Common myeloid progenitor, CD34-positive (primary cell): Measurements from ENCODE around the gene SPDYA. TPM values are rescaled to one million over a fixed set of nuclear protein-coding genes. Genes with fewer than 3 reads are reported as not detected.
A peak's percentile ranks its signal among the peaks of the same experiment; 100 is the strongest.

Source experiments
- CTCF ChIA-PET: fragments of 350-600 bp; sonication (Branson Sonifier 250); formaldehyde crosslinking; loops from one replicate; lab custom pipeline; 2021; ENCODE audit warnings: antibody characterized with exemption; lab: Charles Lee
- POLR2A ChIA-PET: fragments of 350-600 bp; sonication (Branson Sonifier 250); formaldehyde crosslinking; loops from one replicate; lab custom pipeline; 2021; ENCODE audit warnings: antibody characterized with exemption; lab: Charles Lee
- DNase-seq, 3 donors: peaks; one replicate each; pipeline versions ENCODE4 v3.0.0 to v3.0.0-alpha.2; 2013
- H3K27ac ChIP-seq, 2 experiments: 1 replicate in 1 of 2; 2 replicates in 1 of 2; pipeline ENCODE4 v1.7.0; 2013; ENCODE audit warnings: inconsistent platforms in 2 of 2, low read length in 2 of 2, mild to moderate bottlenecking in 2 of 2, low read depth in 1 of 2, moderate library complexity in 1 of 2; ENCODE audit not compliant: severe bottlenecking in 2 of 2, insufficient read depth in 1 of 2, poor library complexity in 1 of 2
- H3K27me3 ChIP-seq, 5 experiments: replicated peaks in 2 of 5; 1 replicate in 3 of 5; 2 replicates in 2 of 5; pipeline versions ENCODE4 v1.6.1 to v1.7.0; 2013; ENCODE audit warnings: low read length in 4 of 5, mild to moderate bottlenecking in 2 of 5, moderate library complexity in 2 of 5, inconsistent platforms in 1 of 5; ENCODE audit not compliant: insufficient read depth in 5 of 5, control insufficient read depth in 4 of 5
- H3K36me3 ChIP-seq, 4 experiments: 1 replicate in 2 of 4; 2 replicates in 2 of 4; pipeline versions ENCODE4 v1.6.1 to v1.7.0; 2013; ENCODE audit warnings: low read length in 3 of 4, control low read depth in 1 of 4, mild to moderate bottlenecking in 1 of 4; ENCODE audit not compliant: control insufficient read depth in 4 of 4, insufficient read depth in 4 of 4
- H3K4me1 ChIP-seq, 4 experiments: 1 replicate in 3 of 4; 2 replicates in 1 of 4; pipeline versions ENCODE4 v1.6.1 to v1.7.1; 2013; ENCODE audit warnings: low read length in 3 of 4, mild to moderate bottlenecking in 3 of 4, control low read depth in 1 of 4, inconsistent platforms in 1 of 4, moderate library complexity in 1 of 4; ENCODE audit not compliant: control insufficient read depth in 4 of 4, insufficient read depth in 4 of 4; ENCODE audit errors: control extremely low read depth in 1 of 4
- H3K4me3 ChIP-seq, 7 experiments: 1 replicate in 4 of 7; 2 replicates in 3 of 7; pipeline versions ENCODE4 v1.5.1 to v1.7.0; 2013; ENCODE audit warnings: mild to moderate bottlenecking in 7 of 7, low read length in 6 of 7, moderate library complexity in 6 of 7, inconsistent platforms in 2 of 7, low read depth in 2 of 7, control low read depth in 1 of 7; ENCODE audit not compliant: insufficient read depth in 4 of 7, control insufficient read depth in 1 of 7; ENCODE audit errors: extremely low read depth in 1 of 7
- H3K9me3 ChIP-seq, 5 experiments: 1 replicate in 4 of 5; 2 replicates in 1 of 5; pipeline versions ENCODE4 v1.6.1 to v1.7.1; 2013; ENCODE audit warnings: low read length in 4 of 5, mild to moderate bottlenecking in 2 of 5, inconsistent platforms in 1 of 5, low read depth in 1 of 5, moderate library complexity in 1 of 5; ENCODE audit not compliant: control insufficient read depth in 4 of 5, insufficient read depth in 2 of 5; ENCODE audit errors: control extremely low read depth in 1 of 5
- WGBS: methylation state at CpG from one replicate; pipeline ENCODE4 v1.1.5; 2013; ENCODE audit not compliant: insufficient coverage; 5-methylcytosine and 5-hydroxymethylcytosine counted together
- polyA plus RNA-seq: library from polyadenylated mRNA; unstranded; fragments of 120-200 nt; gene quantifications from one replicate; pipeline ENCODE4 v1.2.1, GENCODE V29; 2013

SPDYA gene
- 1.7 TPM for polyA plus RNA-seq

DNA sequence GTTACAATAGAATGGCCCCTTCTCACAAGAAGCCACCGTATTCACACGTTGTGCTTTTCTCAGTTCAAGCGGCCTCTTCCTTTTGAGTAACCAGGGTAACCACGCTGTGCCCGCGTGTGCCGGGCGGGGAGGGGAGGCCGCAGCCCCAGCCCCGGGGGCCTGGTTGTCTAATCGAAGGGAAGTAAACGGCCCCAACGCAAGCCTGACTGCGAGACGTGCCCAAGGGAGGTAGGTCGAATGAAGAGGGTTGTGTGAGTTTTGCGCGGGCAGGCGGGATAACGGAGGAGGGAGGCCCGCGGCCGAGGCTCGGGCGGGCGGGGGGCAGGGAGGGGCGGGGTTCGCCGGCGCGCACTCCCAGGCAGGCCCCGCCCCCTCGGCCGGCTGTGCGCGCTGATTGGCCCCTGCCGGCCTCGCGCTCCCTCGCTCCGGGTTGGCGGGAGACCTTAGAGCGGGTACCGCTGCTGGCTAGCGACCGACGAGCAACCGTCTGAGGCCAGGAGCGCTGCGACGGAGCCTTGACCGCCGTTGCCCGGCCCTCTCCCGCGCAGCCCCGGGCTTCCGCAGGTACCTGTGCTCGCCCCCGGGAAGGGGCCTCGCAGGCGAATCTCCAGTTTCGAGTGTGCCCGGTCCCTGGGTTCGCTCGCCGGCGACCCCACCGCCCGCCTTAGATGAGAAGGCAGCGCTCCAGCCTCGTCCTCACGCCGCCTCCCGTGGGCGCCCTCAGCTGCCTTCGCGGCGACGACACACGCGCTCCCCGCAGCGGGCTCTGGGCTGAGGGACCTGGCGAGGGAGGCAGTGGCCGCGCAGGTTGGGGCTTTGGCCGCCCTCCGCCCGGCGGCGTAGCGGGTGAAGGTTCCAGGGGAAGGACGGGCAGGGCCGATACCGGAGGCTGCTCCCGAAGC lies at the start of gene SPDYA:
TSS of gene SPDYA (plus strand) at position 451 of the 902 bp plus-strand sequence. CDS start 5,181 bp downstream, outside the sequence.
- peaks cover 0 to 2% (median 0%) of the 10 kb centered on the region in 5 experiments for H3K27me3 ChIP-seq
- H3K4me1 ChIP-seq, result peaks cover 5 to 13% (median 12%) of the 10 kb centered on the region in 4 experiments
- H3K36me3 ChIP-seq, result peaks cover 0 to 5% (median under 1%) of the 10 kb centered on the region in 4 experiments
- DNase-seq, result peak; percentile 73 to 90 (median 87)
- peak within 1 kb of the TSS; percentile 33 to 82 (median 65) for H3K4me3 ChIP-seq
- H3K27ac ChIP-seq, result no peak within 1 kb of the TSS
- ChIA-PET POLR2A (no interaction called here), CTCF (interaction anchor here (1.3 to 3.3 kb wide), 3 partner anchors 9 to 216 kb away, joined by 3 to 13 read pairs (median 3); no protein-coding TSS in a partner anchor)
- 5% methylated on average over 68 of the region's 97 CpGs for WGBS
- H3K9me3 ChIP-seq, result no peaks in the 10 kb centered on the region

DNA sequence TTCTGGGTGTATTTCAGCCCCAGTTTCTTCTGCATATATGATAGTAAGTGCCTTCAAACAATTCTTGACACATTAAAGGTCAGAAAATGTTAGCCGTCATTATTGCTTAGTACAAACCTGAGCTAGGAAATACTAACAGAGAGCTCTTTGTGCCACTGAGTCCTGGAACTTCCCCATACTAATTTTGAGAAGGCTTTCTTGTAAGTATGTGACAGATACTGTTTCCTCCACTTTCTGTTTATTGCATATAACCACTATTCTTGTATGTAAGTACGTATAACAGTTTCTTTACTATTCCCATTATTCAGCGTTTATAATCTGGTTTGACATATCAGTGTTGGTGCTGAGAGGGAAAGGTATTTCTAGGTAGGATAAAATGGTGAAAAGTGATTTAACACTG lies 49.2 kb upstream of the SPDYA start:
- CTCF ChIA-PET, result interaction anchor here (0.7 to 6.4 kb wide), 6 partner anchors 9 to 183 kb away, joined by 3 to 34 read pairs (median 5); no protein-coding TSS in a partner anchor
- POLR2A ChIA-PET, result interaction anchor here (0.6 kb wide), 1 partner anchor 10 kb away, joined by 3 read pairs; no protein-coding TSS in a partner anchor
- Histone ChIP-seq H3K9me3 (no peaks in the 10 kb centered on the region), H3K27ac (no peak overlapping the region), H3K36me3 (peaks cover 7 to 32% (median 16%) of the 10 kb centered on the region in 4 experiments), H3K4me3 (no peak overlapping the region), H3K27me3 (no peaks in the 10 kb centered on the region), H3K4me1 (peaks cover 0 to 17% (median 4%) of the 10 kb centered on the region in 4 experiments)
- DNase-seq, result no peak
- 100% methylated on average over 1 of the region's 3 CpGs for WGBS

DNA sequence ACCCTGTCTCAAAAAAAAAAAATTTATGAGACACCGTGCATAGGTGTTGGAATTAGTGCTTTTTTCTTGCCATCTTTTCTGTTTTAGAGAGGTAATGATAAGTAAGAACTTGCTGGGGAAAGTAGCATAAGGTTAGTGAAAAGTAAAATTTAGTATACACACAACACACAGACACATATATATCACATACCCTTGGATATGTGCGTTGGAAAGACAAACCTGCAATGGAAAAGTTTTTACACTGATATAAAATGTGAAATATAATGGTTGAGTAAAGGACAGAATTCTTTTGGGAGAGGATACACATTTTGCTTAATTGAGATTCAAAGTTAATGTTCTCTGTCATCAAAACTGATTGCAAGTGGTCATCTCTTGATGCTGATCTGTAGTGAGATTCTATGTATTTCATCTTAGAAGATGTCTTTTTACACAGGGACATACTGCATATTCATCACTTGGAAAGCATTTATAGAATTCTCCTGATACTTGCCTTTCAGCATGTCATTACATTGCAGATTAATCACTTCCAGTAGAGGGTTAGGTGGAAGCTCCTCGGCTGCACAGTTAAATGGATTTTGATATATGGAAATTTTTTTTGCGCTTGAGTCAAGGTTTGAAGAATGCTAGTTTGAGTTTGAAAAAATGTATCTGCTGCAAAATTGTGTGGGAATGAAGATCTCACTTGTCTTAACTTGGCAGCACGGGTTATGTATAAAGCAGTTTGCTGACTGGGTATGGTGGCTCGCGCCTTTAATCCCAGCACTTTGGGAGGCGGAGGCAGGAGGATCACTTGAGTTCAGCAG lies 45.5 kb upstream of the SPDYA start:
- Histone ChIP-seq H3K27me3 (no peaks in the 10 kb centered on the region), H3K36me3 (peaks cover 5 to 17% (median 8%) of the 10 kb centered on the region in 4 experiments), H3K4me3 (no peak overlapping the region), H3K4me1 (peaks cover 0 to 13% (median 4%) of the 10 kb centered on the region in 4 experiments), H3K27ac (no peak overlapping the region), H3K9me3 (peaks cover 0 to 10% (median 0%) of the 10 kb centered on the region in 5 experiments)
- ChIA-PET CTCF (interaction anchor here (6.4 kb wide), 1 partner anchor 171 kb away, joined by 34 read pairs; no protein-coding TSS in a partner anchor), POLR2A (no interaction called here)
- 87% methylated on average over 5 of the region's 8 CpGs for WGBS
- DNase-seq, result no peak

DNA sequence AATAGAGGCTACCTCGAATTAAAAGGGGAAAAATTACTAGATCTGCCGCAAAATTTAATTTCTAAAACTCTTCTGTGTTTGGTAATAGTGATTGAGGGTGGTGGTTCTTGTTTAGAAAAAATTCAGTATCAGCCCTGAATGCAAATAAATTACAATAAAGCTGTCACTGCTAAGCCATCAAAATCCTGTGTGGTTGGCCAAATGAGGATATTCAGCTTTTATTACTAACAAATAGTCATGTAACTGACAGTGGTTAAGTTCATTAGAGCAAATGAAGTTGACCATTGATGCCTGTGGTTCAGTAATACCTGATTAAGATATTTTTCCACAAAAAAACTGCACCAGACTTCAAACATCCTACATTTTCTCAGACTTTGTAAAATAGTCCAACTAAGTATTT lies 44.6 kb upstream of the SPDYA start:
- Histone ChIP-seq H3K27me3 (no peaks in the 10 kb centered on the region), H3K4me3 (no peak overlapping the region), H3K9me3 (peaks cover 0 to 10% (median 0%) of the 10 kb centered on the region in 5 experiments), H3K4me1 (peaks cover 0 to 17% (median 5%) of the 10 kb centered on the region in 4 experiments), H3K27ac (no peak overlapping the region), H3K36me3 (peaks cover 3 to 7% (median 4%) of the 10 kb centered on the region in 4 experiments)
- WGBS, result 100% methylated on average over 1 of the region's 2 CpGs
- POLR2A ChIA-PET, result no interaction called here
- CTCF ChIA-PET, result interaction anchor here (1.0 kb wide), 1 partner anchor 55 kb away, joined by 3 read pairs; no protein-coding TSS in a partner anchor
- no peak for DNase-seq

DNA sequence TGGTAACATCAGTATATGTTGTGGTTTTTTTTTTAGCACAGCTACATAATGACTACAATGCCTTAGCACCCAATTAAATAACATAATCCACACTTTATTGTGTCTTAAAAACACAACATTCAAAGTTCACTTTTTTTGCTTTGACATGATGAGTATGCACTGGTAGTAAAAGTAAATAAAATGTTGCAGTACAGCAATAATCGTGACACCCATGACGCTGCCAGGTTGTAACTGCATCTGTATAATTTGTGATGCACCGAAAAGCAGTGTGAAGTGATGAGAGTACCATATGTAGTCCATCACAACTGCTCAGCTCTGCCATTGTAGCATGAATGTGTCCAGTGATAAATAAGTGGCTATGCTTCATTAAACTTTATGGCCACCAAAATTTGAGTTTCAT lies 43.3 kb upstream of the SPDYA start:
- POLR2A ChIA-PET, result interaction anchor here (0.6 kb wide), 1 partner anchor 150 kb away, joined by 3 read pairs; no protein-coding TSS in a partner anchor
- peaks cover 0 to 17% (median 5%) of the 10 kb centered on the region in 4 experiments for H3K4me1 ChIP-seq
- CTCF ChIA-PET, result no interaction called here

DNA sequence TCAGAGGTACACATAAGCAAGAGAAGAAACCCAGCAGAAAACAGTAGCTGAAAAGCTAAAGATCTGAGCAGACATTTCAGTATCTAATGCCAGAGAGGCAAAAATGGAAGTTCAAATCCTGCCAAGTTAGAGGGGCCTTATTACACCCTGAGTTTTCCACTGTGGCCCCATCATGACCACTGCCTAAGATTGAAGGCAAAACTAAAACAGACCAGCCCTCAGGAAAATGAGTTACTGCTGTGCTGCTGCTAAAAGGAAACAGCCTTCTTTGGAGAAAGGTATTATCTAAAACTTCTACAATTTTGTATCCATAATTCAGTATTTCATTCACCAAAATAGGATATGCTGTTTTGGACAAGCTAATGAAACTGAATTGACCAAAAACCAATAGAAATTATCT lies 42.2 kb upstream of the SPDYA start:
- ChIA-PET CTCF (interaction anchor here (1.2 to 2.5 kb wide), 3 partner anchors 10 to 175 kb away, joined by 3 to 9 read pairs (median 3); no protein-coding TSS in a partner anchor), POLR2A (no interaction called here)
- Histone ChIP-seq H3K27me3 (no peaks in the 10 kb centered on the region), H3K27ac (no peak overlapping the region), H3K4me3 (no peak overlapping the region), H3K36me3 (peaks cover 0 to 2% (median 0%) of the 10 kb centered on the region in 4 experiments), H3K9me3 (peaks cover 0 to 10% (median 0%) of the 10 kb centered on the region in 5 experiments), H3K4me1 (peaks cover 0 to 17% (median 5%) of the 10 kb centered on the region in 4 experiments)
- DNase-seq, result no peak

More for the DNA sequence above, 43.3 kb upstream of the SPDYA start:
- 97% methylated on average over 3 of the region's 3 CpGs for WGBS
- Histone ChIP-seq H3K27ac (no peak overlapping the region), H3K9me3 (peaks cover 0 to 10% (median 0%) of the 10 kb centered on the region in 5 experiments), H3K36me3 (peaks cover 0 to 3% (median under 1%) of the 10 kb centered on the region in 4 experiments), H3K27me3 (no peaks in the 10 kb centered on the region), H3K4me3 (no peak overlapping the region)
- DNase-seq, result no peak
